GM10847 (cell line): ENCODE data around the gene UBE2I.

ENCODE experiments used
- POLR2A ChIP-seq: IDR thresholded peaks from 2 replicates; pipeline ENCODE4 v1.6.1; 2011; ENCODE audit not compliant: insufficient read length; ENCODE audit errors: extremely low read depth

Gene UBE2I

DNA sequence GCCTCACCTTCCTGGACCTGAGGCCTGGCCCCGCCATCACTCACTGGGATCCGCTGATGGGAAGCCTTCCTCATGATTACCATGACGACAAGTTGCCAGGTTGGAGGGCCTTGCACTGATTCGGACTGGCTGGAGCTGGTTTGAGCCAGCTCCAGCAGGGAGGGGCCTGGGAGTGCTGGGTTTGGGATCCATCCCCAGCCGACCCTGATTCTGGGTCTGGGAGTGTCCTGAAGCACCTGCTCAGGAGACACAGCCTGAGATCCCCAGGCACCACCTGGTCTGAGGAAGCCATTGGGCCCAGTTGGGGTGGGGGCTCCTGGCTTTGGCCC, 18.1 kb downstream of the UBE2I start:
- no peak for TF ChIP-seq POLR2A

DNA sequence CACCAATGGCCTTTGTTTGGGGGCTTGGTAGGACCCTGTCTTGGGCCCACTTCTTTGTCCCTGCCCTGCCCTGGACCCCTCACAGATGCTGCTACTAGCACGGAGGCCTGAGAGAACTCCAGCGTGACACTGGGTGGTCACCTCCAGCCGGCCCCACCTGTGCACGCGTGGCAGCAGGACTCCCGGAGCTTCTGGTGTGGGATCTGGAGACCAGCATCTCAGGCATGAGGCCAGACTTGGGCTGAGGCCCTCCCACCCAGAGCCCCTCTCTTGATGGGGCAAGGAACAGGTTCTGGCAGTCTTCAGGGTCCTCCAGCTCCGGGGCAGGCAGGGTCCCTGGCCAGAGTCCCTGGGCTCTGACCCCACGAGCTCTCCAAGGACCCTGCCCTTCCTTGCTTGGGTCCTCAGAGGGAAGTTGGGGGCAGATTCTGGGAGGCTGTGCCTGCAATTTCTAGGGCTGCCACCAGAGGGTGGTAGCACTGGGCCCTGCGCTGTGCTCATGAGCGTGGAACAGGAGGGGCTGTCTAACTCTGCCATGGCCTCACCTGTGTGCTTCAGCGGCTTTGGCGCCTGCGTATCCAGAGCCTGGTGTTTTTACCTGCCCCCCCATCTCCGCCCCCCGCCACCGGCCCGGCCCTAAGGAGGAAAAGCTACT, 21.0 kb downstream of the UBE2I start:
- no peak for TF ChIP-seq POLR2A

DNA sequence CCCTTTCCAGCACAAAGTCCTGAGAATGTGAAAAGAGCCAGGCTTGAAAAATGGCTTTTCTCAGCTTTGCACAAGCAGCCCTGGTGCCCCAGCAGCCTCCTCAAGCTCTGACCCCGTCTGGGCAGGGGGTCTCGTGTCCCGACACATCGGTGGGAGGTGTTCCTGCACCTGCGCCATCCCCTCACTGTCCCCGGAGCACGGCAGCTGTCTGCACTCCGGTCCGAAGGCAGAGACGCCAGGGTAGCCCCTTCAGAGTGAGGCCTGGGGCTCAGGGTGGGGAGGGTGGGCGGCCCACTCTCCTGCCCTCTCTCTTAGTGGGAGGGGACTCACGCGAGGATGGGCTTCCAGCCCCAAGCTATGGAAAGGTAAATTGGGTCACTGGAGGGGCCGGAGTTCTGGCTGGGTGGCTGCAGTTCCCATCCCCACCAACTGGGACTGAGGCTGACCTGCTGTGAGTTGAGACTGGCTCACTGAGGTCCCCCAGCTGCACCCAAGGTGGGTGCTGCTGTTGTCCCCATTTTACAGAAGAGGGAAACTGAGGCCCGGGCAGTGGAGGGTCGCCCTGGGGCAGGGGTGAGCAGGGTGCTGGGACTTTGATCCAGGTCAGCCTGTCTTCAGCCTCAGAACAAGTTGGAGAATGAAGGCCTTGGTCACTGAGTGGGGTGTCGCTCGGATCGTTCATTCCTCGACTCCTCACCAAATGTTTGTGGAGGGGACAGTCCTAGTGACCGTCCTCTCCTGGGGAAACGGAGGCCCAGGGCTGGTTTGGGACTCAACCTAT, 21.7 kb downstream of the UBE2I start:
- no peak for TF ChIP-seq POLR2A

DNA sequence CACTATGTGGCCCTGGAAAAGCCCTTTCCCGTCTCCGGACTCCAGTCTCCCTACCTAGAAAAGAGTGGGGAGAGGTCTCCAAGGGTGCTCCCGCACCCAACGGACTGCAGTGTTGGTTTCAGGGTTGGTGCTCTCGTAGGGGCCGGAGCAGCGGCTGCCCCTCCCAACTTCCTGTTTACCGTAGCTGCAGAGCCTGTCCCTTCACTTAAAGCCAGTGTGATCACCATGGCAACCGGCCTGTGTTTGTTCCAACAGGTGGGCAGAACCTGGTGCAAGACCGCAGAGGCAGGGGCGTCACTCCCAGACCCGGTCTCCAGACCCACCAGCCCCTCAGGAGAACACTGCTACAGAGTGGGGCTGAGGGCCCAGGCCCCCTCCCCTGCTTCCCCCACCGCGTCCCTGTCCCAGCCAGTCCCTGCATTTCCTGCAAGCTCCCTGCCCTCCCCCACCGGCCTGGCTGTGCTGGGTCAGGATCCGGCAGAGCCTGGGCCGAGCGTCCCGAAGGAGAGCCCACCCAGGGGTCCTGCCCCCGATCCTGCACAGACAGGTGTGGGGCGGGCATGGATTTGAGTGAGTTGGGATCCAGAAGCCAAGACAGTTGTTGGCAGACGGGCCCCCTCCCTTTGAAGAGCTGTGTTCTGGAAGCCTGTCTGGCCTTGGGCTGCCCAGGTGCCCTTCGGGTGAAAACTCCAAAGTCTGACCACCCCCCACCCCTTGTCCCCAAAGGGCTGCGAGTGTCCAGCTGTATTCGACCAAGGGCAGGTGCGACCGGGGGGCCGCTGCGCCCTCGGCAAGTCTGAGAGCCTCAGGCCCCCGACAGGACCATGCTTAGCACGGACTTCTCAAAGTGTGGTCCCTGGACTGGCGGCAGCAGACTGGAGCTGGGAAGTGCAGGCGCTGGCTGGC, 22.5 kb downstream of the UBE2I start:
- TF ChIP-seq POLR2A = no peak

DNA sequence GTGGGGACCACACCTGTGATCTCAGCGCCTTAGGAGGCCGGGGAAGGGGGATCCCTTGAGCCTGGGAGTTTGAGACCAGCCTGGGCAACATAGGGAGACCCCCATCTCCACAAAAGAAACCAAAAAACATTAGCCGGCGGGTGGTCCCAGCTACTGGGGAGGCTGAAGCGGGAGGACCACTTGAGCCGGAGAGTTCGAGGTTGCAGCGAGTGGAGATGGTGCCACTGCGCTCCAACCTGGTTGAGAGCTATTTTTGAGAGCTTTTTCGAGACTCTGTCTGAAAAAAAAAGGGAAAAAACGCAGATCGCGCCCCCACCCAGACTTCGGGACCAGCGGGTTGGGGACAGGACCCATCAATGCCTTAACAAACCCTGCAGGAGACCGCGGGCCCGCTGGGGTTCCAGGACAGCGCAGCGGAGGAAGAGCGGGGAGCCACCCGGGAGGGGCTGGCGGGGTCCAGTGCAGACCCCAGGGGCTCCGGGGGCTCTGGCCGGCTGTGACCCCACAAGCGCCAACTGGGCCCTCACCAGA, 23.2 kb downstream of the UBE2I start:
- no peak for TF ChIP-seq POLR2A

DNA sequence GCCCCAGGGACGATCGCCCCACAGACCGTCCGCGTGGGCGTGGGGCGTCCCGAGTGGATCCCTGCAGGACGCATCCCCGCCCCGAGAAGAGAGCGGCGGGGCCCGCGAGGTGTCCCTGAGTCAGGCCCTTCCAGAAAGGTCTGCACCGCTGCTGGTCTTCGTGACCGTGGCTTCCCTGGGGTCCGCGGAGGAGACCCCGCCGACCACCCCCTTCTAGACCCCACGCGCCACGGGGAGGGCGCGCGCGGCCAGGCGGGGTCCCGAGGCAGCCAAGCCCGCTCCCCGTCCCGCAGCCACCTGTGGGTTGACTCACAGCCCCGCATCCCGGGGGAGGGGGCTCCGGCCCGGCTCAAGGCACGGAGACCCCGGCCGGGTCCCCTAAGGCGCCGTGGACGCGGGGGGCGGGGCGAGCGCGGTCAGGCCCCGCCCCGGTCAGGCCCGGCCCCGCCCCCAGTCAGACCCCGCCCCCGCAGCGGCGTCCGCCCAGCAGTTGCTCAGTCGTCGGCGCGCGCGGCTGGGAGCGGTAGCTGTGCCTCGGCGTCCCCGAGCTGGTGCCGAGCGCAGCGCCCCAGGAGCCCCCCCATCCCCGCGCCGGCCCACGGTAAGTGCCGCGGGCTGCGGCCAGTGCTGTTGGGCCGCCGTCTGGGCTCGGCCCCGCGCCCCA, 23.8 kb downstream of the UBE2I start, which contains the start of gene BAIAP3:
Gene BAIAP3, plus strand, starts transcription at position 497 of the 664 bp plus-strand sequence. CDS start 4,905 bp downstream, outside the sequence.
- no peak for TF ChIP-seq POLR2A

DNA sequence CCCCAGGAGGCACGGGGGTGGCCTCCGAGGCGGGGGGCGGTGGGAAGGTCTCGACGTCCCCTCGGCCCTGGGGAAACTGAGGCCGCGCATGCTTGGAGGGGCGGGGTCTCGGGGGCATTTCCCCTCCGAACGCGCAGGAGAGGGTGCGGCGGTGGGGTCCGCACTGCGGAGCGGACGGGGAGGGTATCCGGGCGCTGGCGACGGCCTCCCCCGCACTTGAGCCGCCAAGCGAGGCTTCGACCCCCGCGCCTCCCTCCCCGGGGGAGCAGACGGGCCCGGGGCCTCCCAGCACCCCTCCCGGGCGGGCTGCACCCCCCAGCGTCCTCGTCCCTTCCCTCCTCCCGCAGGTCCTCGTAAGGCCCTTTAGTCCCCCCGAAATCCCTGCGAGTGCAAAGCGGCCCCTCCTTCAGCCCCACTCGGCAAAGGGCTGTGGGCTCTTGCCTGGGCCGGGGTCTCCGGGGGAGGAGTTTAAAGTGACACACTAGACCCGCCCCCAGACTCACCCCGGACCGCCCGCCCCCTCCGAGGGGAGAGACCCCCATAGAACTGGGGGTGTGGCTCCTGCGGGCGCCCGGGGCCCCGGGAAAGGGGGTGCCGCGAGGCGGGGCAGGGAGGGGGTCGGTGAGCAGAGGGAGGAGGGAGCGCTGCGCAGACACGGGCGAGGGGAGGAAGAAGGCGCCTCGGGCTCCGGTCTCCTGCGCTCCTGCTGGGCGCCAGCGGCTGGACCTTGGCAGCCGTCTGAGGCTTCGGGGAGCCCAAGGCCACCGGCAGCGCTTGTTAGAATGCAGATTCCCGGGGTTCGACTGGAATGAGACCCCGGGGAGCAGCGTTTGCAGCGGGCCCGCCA, 24.6 kb downstream of the UBE2I start:
- TF ChIP-seq POLR2A = no peak

DNA sequence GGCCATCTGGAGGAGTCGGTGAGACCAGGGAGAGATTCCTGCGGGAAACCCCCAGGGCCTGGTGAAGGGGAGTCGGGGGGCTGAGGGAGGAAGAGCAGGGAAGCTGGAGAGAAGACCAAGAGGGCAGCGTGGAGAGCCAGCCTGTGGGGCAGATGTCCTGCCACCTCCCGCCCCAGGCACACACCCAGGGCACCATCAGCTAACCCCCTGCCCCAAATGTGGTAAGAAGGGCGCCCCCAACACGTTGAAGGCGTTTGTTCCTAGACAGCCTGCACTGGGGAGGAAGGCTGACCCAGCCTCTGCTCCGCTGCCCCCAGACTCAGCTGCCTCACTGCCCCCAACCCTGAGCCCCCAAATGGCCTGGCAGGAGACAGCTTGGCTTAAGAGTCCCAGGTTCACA, 25.3 kb downstream of the UBE2I start:
- no peak for TF ChIP-seq POLR2A

DNA sequence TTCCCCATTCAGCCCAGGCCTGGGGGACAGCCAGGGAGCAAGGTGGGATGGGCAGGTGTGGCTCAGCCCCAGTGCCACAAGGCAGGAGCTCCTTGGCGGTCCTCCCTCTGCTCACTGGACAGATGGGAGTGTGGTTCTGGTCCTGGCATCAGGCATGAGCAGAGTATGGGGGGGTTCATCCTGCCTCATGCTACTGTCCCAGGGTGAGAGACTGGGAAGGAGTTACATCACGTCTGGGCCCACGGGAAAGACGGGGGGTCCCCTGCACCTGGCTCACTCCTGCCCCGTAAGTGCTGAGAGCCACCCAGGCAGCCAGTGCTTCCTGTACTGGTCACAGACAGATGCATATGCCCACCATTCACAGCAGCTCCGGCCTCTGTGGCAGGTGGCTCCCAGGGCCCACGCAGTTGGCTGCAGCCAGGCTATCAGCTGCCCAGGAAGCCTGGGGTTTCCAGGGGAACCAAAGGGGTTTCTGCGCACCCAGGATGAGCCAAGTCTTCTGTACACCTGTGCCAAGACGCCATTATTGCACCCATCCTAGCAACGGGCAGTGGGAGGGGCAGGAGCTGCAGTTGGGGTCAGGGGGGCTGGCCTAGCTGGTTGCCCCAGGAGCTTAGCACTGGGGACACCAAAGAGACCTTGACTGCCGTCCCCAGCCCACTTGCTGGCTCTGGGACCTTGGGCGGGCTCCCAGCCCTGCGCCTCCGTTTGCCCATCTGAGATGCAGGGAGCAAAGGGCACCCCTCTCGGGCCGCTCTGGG, 26.0 kb downstream of the UBE2I start:
- no peak for TF ChIP-seq POLR2A

DNA sequence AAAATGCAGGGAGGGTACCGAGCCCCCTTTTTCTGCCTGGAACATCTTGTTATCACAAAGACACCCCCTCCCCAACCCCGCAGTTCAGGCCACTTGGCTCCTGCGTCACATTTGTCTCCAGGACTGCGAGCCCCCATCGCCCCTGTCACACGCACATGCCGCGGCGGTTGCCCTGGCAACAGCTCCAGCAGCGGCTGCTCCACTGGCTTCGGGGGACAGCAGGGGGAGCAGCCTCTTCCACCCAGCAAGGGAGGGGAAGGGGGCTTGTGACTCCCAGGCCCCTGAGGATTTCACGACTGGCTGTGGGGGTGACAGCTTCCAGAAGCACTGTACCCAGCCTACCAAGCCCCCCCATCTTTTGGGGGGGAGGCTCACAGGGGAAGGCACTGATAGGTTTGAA, 26.6 kb downstream of the UBE2I start:
- TF ChIP-seq POLR2A = no peak

DNA sequence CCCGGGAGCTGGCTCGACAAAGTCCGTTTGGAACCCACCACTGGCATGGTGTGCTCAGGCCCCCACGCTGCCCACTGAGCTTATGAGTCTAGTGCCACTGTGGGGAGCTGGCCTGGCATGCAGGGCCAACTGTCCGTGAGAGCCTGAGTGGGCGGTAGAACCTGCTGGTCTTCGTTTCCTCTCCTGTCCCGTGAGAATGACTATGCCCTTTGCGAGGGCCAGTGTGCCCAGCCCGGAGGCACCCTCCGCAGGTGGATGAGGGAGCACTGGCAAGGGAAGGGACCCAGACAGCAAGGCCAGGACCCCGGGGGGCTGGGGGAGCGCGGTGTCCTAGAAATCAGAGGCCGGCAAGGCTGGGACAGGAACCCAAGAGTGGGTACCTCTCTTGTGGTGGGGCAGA, 27.2 kb downstream of the UBE2I start:
- TF ChIP-seq POLR2A = no peak

DNA sequence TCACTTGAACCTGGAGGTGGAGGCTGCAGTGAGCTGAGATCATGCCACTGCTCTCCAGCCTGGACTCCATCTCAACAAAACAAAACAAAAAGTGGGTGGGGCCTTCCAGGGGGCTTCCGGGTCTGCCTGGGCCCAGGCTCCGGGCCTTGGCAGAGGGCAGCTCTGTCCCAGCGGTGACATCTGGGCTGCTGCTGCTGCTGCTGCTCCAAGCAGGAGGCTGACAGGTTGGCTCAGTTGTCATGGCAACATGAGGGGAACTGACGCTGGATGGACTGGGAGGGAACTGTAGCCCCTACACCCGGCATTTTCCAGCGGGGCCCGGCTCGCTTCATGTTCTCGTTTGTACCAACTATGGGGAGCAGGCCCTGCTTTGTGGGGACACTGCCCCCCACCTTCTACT, 28.1 kb downstream of the UBE2I start:
- no peak for TF ChIP-seq POLR2A

DNA sequence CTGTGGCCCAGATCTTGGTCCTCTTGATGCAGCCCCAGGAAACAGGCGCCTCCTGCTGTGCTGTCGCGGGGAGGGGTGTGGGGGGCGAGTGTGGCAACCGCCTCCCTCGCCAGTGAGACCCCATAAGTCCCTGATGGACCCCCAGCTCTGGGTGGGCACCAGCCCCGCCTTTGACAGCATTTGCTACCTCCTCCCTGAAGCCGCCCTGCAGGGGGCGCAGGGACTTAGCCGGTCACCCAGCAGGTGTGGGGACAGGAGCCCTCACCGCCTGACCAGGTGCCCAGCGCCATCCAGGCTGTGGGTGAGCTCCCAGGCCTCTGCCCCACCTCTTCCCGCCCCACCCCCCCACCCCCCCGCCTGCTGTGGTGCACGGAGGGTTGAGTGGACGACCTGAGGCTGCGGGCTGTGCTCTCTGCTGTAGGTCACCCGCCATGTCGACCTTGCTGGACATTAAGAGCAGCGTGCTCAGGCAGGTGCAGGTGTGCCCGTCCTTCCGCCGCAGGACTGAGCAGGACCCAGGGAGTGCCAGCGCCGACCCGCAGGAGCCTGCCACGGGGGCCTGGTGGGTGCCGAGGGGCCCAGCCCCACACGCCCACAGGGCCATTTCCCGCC, 28.8 kb downstream of the UBE2I start:
- no peak for TF ChIP-seq POLR2A
